Activated T-cell treated with anti-CD3 and anti-CD28 coated beads, Interleukin-2, amount 50 U/mL, for 4 hours (primary cell): ENCODE measurements around the gene LARP4B. TPM values are rescaled to one million over a fixed set of nuclear protein-coding genes. Genes with fewer than 3 reads are reported as not detected.

Experiments used
- ATAC-seq, 2 donors: fragments of 200-7000 bp; cut with Tn5 transposase; one replicate each; pipeline ENCODE4 v1.10.0; 2021
- DNase-seq: peaks from one replicate; pipeline ENCODE4 v3.0.0-alpha.2; 2020
- H3K27me3 Mint-ChIP-seq: one replicate; pipeline ENCODE4 v1.8.0; 2021; ENCODE audit warnings: low read depth, mixed read lengths
- H3K36me3 Mint-ChIP-seq: one replicate; pipeline ENCODE4 v1.8.0; 2022; ENCODE audit warnings: mixed read lengths; ENCODE audit not compliant: insufficient read depth
- H3K4me1 Mint-ChIP-seq: one replicate; pipeline ENCODE4 v1.8.0; 2021; ENCODE audit warnings: low read depth, mixed read lengths
- H3K4me3 Mint-ChIP-seq: one replicate; pipeline ENCODE4 v1.8.0; 2021; ENCODE audit warnings: mild to moderate bottlenecking, moderate library complexity, mixed read lengths
- H3K9me3 Mint-ChIP-seq: one replicate; pipeline ENCODE4 v1.8.0; 2021; ENCODE audit warnings: mixed read lengths
- total RNA-seq, 3 donors: library from RNA; stranded (reverse); gene quantifications; one replicate each; pipeline ENCODE4 v1.2.1, GENCODE V29; 2021

The LARP4B gene
- total RNA-seq, 3 donors from 2014 or later: 126 to 143 (median 138) TPM

GRCh38 chr10:923844-924523 lies 7.5 kb downstream of the LARP4B start:
- peaks cover 64% of the 10 kb centered on the region for H3K4me1 Mint-ChIP-seq
- H3K27me3 Mint-ChIP-seq: no peaks in the 10 kb centered on the region
- no peak overlapping the region for H3K4me3 Mint-ChIP-seq

GRCh38 chr10:921471-922414 lies 9.8 kb downstream of the LARP4B start:
- ATAC-seq (no peak), DNase-seq (no peak)
- Mint-ChIP-seq H3K36me3 (peaks cover 17% of the 10 kb centered on the region), H3K27me3 (no peaks in the 10 kb centered on the region), H3K4me1 (peaks cover 49% of the 10 kb centered on the region), H3K4me3 (no peak overlapping the region), H3K9me3 (no peaks in the 10 kb centered on the region)

More at GRCh38 chr10:923844-924523, 7.5 kb downstream of the LARP4B start:
- Mint-ChIP-seq H3K9me3 (no peaks in the 10 kb centered on the region), H3K36me3 (peaks cover 11% of the 10 kb centered on the region)
- ATAC-seq (no peak), DNase-seq (no peak)

DNA sequence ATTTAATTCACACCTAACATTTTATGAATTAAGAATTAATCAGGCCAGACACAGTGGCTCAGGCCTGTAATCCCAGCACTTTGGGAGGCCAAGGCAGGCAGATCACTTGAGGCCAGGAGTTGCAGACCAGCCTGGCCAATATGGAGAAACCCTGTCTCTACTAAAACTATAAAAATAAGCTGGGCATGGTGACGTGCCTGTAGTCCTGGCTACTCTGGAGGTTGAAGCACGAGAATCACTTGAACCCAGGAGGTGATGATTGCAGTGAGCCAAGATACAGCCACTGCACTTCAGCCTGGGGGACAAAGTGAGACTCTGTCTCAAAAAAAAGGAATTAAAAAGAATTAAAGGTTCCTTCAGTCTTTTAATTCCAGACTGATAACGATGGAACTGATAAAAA lies 11.1 kb downstream of the LARP4B start:
- peaks cover 12% of the 10 kb centered on the region for H3K36me3 Mint-ChIP-seq
- ATAC-seq (no peak), DNase-seq (no peak)
- no peaks in the 10 kb centered on the region for H3K27me3 Mint-ChIP-seq
- H3K4me1 Mint-ChIP-seq: peaks cover 40% of the 10 kb centered on the region
- no peak overlapping the region for H3K4me3 Mint-ChIP-seq
- H3K9me3 Mint-ChIP-seq: no peaks in the 10 kb centered on the region

DNA sequence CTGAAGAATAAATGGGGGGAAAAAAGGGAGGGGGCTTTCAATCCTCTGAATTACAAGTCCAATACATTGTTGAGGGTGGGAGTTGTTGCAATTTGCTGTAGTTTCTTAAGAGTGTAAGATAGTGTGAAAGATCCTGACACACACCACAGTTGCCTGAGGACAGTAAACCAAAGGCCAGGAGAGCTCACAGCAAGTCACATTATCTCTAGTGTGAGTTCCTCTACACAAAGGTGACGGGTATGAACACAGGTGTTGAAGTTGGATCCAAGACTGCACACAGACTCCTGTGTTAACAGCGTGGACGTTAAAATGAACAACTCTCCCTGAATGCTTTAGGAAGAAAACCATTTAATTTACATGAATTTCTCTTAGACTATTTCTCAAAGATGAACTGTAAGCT lies 12.0 kb downstream of the LARP4B start:
- Mint-ChIP-seq H3K36me3 (peaks cover 9% of the 10 kb centered on the region), H3K4me3 (no peak overlapping the region), H3K4me1 (peaks cover 32% of the 10 kb centered on the region), H3K9me3 (no peaks in the 10 kb centered on the region), H3K27me3 (no peaks in the 10 kb centered on the region)
- ATAC-seq: no peak
- no peak for DNase-seq

DNA sequence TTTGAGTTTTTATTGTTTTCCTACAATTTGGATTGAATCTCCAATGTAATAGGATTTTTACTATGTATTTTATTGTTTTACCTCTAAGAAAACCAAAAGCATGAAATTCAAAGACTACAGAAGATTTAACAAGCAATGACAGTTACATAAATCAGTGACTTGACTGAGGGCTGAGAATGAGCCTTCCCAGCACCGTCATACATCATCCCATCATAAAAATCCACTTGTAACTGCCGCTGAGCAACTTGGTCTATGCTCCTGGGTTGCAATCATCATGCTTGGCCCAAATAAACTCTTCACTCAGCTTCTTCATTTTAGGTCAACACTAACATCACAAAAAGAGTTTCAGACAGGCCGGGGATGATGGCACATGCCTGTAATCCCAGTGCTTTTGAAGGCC lies 13.5 kb downstream of the LARP4B start:
- H3K27me3 Mint-ChIP-seq: no peaks in the 10 kb centered on the region
- H3K9me3 Mint-ChIP-seq: no peaks in the 10 kb centered on the region
- H3K4me3 Mint-ChIP-seq: no peak overlapping the region
- DNase-seq: no peak
- H3K36me3 Mint-ChIP-seq: peaks cover 6% of the 10 kb centered on the region
- ATAC-seq: no peak
- peaks cover 26% of the 10 kb centered on the region for H3K4me1 Mint-ChIP-seq

GRCh38 chr10:917416-917720 lies 14.1 kb downstream of the LARP4B start:
- DNase-seq (no peak), ATAC-seq (no peak)
- peaks cover 25% of the 10 kb centered on the region for H3K4me1 Mint-ChIP-seq
- H3K36me3 Mint-ChIP-seq: peaks cover 8% of the 10 kb centered on the region
- H3K9me3 Mint-ChIP-seq: no peaks in the 10 kb centered on the region
- no peaks in the 10 kb centered on the region for H3K27me3 Mint-ChIP-seq
- H3K4me3 Mint-ChIP-seq: no peak overlapping the region

DNA sequence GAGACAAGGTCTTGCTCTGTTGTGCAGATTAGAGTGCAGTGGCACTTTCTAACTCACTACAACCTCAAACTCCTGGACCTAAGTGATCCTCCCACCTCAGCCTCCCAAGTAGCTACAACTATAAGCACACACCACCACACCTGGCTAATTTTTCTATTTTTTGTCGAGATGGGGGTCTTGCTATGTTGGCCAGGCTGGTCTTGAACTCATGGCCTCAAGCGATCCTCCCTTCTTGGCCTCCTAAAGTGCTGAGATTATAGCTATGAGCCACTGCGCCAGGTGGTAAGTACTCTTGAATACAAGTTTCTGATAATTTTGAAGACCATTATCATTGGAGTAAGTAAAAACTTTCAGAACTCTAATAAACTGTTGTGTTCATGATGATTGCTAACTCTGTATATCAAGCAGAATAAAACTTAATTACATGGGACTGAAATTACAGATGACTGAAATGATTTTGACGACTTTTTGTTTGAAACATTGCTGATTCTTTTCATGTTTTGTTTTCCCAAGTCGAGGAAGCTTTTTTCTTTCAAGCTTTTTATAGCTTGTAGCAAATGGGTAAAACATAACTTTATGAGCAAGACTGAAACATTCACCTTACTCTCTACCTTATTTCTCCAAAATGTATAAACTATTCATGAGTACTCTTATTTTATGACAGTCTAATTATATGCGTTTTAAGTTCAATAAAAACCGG lies 14.6 kb downstream of the LARP4B start:
- Mint-ChIP-seq H3K36me3 (peaks cover 8% of the 10 kb centered on the region), H3K4me1 (peaks cover 22% of the 10 kb centered on the region)
- ATAC-seq: no peak

GRCh38 chr10:909831-910230 lies 21.7 kb downstream of the LARP4B start:
- peaks cover 25% of the 10 kb centered on the region for H3K36me3 Mint-ChIP-seq
- peaks cover 20% of the 10 kb centered on the region for H3K4me1 Mint-ChIP-seq
- DNase-seq: no peak
- no peak for ATAC-seq
- no peaks in the 10 kb centered on the region for H3K27me3 Mint-ChIP-seq
- H3K9me3 Mint-ChIP-seq: no peaks in the 10 kb centered on the region
- H3K4me3 Mint-ChIP-seq: no peak overlapping the region

More for the DNA sequence above, 14.6 kb downstream of the LARP4B start:
- Mint-ChIP-seq H3K27me3 (no peaks in the 10 kb centered on the region), H3K4me3 (no peak overlapping the region), H3K9me3 (no peaks in the 10 kb centered on the region)
- no peak for DNase-seq

- peaks cover 26% of the 10 kb centered on the region for H3K36me3 Mint-ChIP-seq
- H3K4me3 Mint-ChIP-seq: no peak overlapping the region
- ATAC-seq: no peak
- no peaks in the 10 kb centered on the region for H3K27me3 Mint-ChIP-seq
- H3K4me1 Mint-ChIP-seq: peaks cover 31% of the 10 kb centered on the region
- DNase-seq: no peak
- H3K9me3 Mint-ChIP-seq: no peaks in the 10 kb centered on the region
Measured at GRCh38 chr10:905972-906371, 25.5 kb downstream of the LARP4B start.

DNA sequence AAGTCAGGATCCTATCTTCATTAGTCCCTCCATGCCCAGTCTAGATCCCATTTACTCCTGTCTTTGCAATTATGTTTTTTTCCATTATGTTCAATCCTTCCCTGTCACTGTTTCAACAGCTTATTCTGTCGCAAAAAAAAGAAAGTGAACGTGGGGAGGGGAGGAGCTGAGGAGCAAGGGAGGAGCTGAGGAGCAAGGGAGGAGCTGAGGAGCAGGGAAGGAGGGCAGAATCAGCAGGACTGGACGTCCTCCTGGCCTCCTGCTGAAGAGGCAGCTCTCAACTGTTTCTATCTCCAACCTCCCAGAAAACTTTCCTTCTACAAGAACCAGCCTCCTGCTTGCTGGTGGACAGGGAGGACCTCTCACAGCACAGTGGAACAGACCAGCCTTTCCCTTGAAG lies 26.0 kb downstream of the LARP4B start:
- DNase-seq (no peak), ATAC-seq (no peak)
- Mint-ChIP-seq H3K27me3 (no peaks in the 10 kb centered on the region), H3K4me3 (no peak overlapping the region), H3K9me3 (no peaks in the 10 kb centered on the region), H3K36me3 (peaks cover 23% of the 10 kb centered on the region), H3K4me1 (peaks cover 31% of the 10 kb centered on the region)

GRCh38 chr10:904403-904802 lies 27.1 kb downstream of the LARP4B start:
- ATAC-seq: no peak
- no peak for DNase-seq
- Mint-ChIP-seq H3K9me3 (no peaks in the 10 kb centered on the region), H3K27me3 (no peaks in the 10 kb centered on the region), H3K4me1 (peaks cover 36% of the 10 kb centered on the region), H3K4me3 (no peak overlapping the region), H3K36me3 (peaks cover 15% of the 10 kb centered on the region)

GRCh38 chr10:898141-898540 lies 33.4 kb downstream of the LARP4B start:
- H3K27me3 Mint-ChIP-seq: no peaks in the 10 kb centered on the region
- no peak for ATAC-seq
- no peak for DNase-seq
- H3K9me3 Mint-ChIP-seq: no peaks in the 10 kb centered on the region
- peaks cover 46% of the 10 kb centered on the region for H3K4me1 Mint-ChIP-seq
- peaks cover 9% of the 10 kb centered on the region for H3K36me3 Mint-ChIP-seq
- H3K4me3 Mint-ChIP-seq: no peak overlapping the region

DNA sequence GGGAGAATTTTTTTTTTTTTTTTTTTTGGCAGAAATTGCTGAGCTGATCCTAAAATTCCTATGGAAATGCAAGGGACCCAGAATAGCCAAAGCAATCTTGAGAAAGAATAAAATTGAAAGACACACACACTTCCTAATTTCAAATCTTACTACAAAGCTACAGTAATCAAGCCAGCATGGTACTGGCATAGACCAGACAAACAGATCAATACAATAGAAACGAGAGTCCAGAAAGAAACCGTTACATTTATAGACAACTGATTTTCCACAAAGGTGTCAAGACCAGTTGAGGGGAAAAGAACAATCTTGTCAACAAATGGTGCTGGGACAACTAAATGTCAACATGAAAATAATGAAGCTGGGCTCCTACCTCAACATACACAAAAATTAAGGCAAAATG lies 34.5 kb downstream of the LARP4B start:
- ATAC-seq (no peak), DNase-seq (no peak)
- H3K4me1 Mint-ChIP-seq: peaks cover 44% of the 10 kb centered on the region
- H3K4me3 Mint-ChIP-seq: no peak overlapping the region
- H3K36me3 Mint-ChIP-seq: peaks cover 9% of the 10 kb centered on the region
- no peaks in the 10 kb centered on the region for H3K9me3 Mint-ChIP-seq
- no peaks in the 10 kb centered on the region for H3K27me3 Mint-ChIP-seq

DNA sequence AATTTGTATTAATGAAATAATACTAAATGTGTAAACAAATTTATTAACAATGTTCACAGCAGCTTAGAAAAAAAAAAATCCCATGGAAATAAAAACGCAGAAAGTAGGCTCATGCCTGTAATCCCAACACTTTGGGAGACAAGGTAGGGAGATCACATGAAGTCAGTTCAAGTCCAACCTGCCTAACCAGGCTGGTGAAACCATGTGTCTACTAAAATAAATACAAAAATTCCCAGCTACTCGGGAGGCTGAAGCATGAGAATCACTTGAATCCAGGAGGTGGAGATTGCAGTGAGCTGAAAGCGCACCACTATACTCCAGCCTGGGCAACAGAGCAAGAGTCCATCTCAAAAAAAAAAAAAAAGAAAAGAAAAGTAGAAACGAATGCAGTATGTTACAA lies 36.2 kb downstream of the LARP4B start:
- Mint-ChIP-seq H3K4me1 (peaks cover 42% of the 10 kb centered on the region), H3K9me3 (no peaks in the 10 kb centered on the region), H3K36me3 (peaks cover 5% of the 10 kb centered on the region), H3K27me3 (no peaks in the 10 kb centered on the region), H3K4me3 (no peak overlapping the region)
- DNase-seq: no peak
- no peak for ATAC-seq
